HG03039 (cell line): Measurements from ENCODE around the gene ARFGAP1.
A peak's percentile ranks its signal among the peaks of the same experiment; 100 is the strongest.

Experiments used
- ATAC-seq: cut with Tn5 transposase; IDR thresholded peaks from one replicate; pipeline ENCODE4 v1.9.1; 2021; ENCODE audit warnings: mild to moderate bottlenecking, moderate library complexity; ENCODE audit not compliant: unreplicated experiment

Gene ARFGAP1

DNA sequence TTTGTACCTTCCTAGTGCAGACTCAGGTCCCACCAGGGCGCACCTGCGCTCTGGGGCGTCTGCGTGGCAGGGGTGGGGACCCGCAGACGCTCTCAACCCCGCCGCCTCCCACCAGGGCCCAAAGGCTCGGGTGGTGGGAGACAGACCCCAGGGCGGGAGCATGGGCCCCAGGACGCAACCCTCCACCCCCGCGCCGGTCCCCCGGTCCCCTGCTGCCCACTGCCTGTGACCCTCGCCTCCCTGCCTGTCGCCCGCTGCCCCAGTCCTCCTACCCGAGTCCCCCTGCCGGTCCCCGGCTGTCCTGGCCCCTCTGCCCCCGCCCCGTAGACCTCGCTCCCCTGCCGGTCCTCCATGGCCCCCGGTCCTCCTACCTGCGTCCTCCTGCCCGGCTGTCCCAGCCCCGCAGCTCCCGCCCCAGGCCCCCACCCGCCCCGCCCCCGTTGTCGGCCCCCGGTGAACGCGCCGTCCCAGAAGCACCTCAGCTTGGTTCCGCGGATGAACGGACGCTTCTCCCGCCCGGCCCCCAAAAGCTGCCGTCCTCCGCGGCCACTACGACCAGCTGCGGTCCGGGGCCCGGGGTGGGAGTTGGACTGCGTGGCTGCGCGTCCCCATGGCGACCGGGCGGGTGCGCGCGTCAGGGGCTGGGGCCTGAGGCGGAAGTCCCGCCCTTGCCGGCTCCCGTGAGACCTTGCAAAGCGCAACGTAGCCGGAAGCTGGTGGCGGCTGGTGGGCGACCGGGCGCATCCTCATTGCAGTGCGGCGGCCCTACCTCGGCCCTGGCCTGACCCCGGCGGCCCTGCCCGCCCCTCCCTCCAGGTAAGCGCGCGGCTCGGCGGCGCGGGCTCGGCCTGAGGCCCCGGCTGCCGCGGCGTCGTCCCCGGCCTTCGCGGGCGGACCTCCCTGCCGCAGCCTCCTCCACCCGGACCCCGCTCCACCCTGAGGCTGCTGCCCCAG, at the start of gene ARFGAP1:
TSS of gene ARFGAP1 (plus strand) at position 709 of the 954 bp plus-strand sequence. CDS start 2,768 bp downstream, outside the sequence.
- ATAC-seq: peak; percentile 66

DNA sequence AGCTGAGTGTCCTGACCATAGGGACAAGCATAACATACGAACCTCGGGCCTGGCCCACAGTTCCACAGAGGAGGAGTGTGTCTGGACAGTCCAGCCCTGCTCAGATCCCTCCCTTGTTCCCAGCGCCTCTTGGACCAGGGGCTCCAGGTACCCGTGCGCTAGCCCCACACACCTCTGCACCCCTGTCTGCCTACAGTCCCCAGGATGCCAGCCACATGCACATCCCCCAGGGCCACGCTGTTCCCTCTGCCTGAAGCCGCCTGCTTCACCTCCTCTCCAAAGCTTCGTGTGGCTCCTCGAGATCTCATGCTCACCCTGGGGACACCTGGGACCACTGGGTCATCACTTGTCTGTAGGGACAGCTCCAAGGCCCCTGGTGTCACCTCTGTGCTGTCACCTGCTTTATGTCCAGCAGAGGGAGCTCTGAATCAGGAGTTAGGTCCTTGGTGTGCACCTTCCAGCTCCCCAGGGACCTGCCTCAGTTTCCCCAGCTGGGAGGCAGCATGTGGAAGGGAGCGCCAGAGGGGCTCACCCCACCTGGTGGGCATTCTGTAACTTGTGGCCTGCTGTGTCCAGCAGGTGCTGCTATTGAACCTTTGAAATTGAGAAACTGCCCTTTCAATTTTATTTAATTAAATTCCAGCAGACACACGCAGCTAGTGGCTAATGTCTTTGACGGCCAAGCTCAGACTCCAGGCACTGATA, 49.3 kb upstream of the ARFGAP1 start:
- no peak for ATAC-seq

GRCh38 chr20:63223826-63224207, 48.8 kb upstream of the ARFGAP1 start:
- ATAC-seq: no peak

DNA sequence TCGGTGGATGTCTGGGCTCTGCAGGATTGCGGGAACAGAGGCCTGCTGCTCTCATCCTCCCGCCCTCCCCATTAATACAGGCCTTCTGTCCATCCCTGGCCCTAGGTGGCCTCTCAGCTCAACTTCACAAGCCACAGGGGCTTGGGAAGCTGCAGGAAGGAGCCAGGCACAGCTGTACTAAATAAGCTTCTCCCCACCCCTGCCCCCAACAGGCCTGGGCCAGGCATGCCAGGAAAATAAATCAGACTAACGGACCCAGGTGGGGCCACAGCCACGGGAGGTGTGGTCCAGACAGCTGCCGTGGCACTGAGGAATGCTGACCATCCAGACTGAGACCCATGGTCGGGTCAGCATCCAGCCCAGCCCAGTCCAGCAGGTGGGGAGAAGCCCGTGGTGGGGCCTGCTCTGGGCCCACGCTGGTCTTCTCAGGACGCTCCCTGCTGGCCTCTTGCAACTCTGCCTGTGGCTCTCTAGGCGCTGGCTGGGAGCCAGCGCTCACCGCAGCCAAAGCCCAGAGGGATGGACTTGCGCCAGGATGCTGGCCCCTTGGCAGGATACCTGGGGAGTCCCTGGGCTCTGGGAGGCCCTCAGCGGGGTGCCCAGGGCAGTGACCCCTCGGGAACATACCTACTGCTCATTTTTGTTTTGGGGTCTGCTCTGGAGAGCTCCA, 48.1 kb upstream of the ARFGAP1 start:
- ATAC-seq: no peak

GRCh38 chr20:63225082-63225454, 47.5 kb upstream of the ARFGAP1 start:
- ATAC-seq: no peak

GRCh38 chr20:63226042-63226943, 46.3 kb upstream of the ARFGAP1 start:
- no peak for ATAC-seq

- no peak for ATAC-seq
Observed at GRCh38 chr20:63227260-63227659, 45.4 kb upstream of the ARFGAP1 start.

DNA sequence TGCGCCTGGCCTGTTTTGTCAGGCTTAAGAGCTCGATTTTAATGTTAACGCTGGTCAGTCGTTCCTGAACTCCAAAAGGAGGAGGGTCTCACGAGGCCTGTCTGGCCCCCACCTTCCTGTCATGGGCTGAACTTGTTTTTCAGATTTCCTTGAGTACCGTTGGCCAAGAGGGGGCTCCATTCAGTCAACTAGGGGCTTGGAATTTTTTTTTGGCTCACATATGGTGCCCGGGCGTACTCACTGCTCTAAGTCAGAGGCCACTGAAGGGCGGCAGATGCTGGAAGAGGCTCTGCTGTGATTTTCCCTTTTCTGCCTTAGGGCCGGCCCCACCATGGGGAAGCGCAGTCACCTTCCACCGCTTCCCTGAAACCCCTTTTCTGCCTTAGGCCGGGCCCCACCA, 43.8 kb upstream of the ARFGAP1 start:
- ATAC-seq: no peak

- no peak for ATAC-seq
Observed at GRCh38 chr20:63230800-63231268, 41.8 kb upstream of the ARFGAP1 start.

GRCh38 chr20:63232235-63233060, 40.2 kb upstream of the ARFGAP1 start:
- ATAC-seq: no peak

DNA sequence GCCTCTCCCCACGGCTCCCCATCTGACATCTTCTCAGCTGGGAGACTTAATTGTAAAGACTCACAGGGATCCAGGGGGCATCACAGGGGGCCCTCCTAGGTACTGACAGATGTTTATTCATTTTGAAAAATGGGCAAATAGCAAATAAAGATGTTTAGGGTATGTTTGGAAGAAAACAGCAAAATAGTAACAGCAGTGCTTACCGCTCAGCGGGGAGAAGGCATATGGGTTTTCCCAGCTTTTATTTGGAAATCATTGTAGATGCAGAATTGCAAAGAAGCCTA, 39.6 kb upstream of the ARFGAP1 start:
- ATAC-seq: no peak

DNA sequence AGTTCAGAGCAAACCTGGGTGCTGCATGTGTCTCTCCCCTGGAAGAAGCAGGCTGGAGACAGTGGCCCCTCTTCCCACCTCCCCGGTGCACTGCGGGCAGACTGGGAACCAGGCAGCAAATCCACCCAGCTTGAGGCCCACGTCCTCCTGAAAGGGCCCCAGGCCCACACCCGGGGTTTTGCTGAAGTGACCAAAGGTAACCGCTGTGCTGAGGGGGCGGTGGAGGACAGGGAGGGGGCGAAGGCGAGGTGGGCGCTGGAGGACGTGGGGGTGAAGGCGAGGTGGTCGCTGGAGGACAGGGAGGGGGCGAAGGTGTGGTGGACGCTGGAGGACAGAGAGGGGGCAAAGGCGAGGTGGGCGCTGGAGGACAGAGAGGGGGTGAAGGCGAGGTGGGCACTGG, 38.7 kb upstream of the ARFGAP1 start:
- ATAC-seq: no peak

GRCh38 chr20:63234693-63235398, 37.8 kb upstream of the ARFGAP1 start:
- ATAC-seq: no peak

DNA sequence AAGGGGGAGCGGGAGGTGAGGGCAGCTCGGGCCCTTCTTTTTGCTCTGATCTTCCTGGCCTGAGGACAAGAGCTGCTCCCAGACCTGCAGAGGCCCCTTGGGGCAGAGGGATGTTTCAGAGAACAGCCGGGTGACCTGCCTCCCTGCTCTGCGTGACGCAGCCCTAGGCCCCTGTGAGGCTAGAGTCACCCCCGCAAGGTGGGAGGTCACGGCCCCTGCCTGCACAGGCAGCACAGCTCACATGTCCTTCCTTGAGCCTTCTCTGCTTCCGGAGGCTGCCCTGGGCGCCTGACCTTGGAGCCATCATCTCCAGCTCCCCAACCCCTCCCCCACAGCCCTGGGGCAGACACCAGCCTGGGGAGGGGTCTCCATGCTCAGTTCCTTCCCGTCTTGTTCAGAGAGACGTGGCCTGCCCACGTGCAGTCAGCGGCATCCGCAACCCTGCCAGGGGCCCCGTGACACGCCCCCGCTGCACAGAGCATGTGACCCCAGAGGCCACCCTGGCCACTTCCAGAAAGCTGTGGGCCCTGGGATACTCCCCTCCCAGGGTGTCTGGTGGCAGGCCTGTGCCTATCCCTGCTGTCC, 37.1 kb upstream of the ARFGAP1 start, which contains the start of gene BIRC7:
TSS of gene BIRC7 (plus strand) at position 507 of the 585 bp plus-strand sequence. CDS start 192 bp downstream, outside the sequence.
- ATAC-seq: no peak

DNA sequence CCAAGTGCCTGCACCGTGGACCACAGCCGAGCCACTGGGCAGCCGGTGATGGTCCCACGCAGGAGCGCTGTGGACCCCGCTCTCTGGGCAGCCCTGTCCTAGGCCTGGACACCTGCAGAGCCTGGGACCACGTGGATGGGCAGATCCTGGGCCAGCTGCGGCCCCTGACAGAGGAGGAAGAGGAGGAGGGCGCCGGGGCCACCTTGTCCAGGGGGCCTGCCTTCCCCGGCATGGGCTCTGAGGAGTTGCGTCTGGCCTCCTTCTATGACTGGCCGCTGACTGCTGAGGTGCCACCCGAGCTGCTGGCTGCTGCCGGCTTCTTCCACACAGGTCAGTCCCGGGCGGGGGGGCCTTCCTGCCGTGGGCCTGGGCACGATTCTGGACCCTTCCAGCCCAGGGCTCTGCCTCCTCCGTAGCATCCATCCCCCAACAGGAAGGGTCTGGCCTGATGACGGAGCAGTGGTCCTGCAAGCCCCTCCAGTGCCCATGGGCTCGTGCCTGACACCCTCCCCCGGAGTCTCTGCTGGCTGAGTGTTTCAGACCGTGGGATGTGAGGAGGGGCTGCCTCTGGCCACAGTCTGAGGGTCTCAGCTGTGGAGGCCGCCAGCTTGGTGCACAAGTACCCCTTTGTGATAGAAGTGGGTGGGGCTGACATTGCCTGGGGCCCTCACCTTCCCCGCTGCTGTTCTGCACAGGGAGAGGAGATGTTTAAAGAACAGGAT, 36.3 kb upstream of the ARFGAP1 start:
- no peak for ATAC-seq

DNA sequence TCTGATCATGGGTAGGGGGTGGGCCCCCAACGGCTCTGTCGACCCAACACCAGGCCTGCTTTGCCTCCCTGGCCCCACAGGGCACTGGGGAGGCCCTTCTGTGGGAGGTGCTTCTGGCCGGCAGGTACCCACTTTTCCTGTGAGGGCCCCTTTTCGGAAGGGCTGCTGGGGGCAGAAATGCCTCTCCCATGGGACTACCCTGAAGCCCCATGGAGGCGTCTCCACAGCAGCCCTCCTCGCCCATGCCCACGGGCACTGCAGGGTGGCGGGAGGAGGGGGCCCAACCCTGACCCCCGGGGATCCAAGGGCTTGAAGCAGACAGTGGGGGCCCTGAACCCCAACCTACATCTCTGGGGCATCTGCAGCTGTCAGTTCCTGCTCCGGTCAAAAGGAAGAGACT, 34.6 kb upstream of the ARFGAP1 start:
- no peak for ATAC-seq

DNA sequence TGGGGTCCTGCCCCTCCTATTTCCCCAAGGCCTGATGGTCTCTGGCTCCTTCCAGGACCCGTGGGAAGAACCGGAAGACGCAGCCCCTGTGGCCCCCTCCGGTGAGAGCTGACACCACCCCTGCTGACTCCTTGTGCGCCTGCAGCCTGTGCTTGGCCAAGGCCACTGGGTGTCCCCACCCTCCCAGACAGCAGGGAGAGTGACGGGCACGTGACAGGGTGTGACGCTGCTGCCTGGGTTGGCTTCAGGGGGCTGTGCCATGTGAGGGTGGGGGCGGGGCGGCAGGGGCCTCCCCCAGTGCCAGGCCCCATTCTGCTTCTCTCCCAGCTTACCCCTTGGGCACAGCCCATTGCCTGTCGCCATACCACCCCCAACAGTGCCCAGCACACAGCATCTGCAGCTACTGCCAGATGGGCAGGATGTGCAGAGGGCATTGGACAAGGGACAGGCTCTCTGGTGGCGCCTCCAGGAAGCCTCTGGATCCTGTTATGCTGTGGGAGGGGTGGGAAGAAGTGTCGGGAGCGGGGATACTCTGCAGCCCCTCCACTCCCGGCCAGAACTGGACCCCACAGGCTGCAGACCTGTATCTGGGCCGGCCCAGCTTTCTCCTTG, 34.0 kb upstream of the ARFGAP1 start:
- no peak for ATAC-seq

DNA sequence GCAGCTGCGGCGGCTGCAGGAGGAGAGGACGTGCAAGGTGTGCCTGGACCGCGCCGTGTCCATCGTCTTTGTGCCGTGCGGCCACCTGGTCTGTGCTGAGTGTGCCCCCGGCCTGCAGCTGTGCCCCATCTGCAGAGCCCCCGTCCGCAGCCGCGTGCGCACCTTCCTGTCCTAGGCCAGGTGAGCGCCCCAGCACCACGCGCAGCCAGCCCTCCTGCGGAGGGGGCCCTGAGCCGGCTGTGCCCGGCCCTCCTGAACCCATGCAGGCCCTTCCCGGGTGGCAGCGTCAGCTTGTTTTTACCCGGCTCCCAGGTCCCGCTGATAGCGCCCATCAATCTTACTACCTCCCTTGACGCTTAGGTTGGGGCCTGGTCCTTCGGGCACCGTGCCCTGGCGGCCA, 33.2 kb upstream of the ARFGAP1 start:
- ATAC-seq: no peak
